Psoas muscle (tissue), 8 donors: Measurements from ENCODE around the gene TCTN3. TPM values are rescaled to one million over a fixed set of nuclear protein-coding genes. Genes with fewer than 3 reads are reported as not detected.

ENCODE experiments used
- ATAC-seq, 4 donors: fragments of 200-7000 bp; cut with Tn5 transposase; one replicate each; pipeline ENCODE4 v1.9.1; 2020; ENCODE audit warnings: moderate library complexity in 3 of 4, mild to moderate bottlenecking in 2 of 4
- DNase-seq, 2 donors: peaks; one replicate each; pipeline ENCODE4 v3.0.0-alpha.2; 2020
- H3K27ac ChIP-seq: fragments of 200-600 bp; one replicate; pipeline ENCODE4 v1.8.0; 2022
- H3K27me3 ChIP-seq, 3 donors: fragments of 200-600 bp in 1 of 3; one replicate each; pipeline versions ENCODE4 v1.6.1 to v1.8.0; 2013 to 2022; ENCODE audit warnings: low read length in 2 of 3, mild to moderate bottlenecking in 2 of 3, moderate library complexity in 1 of 3; ENCODE audit not compliant: insufficient read depth in 3 of 3
- H3K36me3 ChIP-seq, 2 donors: fragments of 200-600 bp in 1 of 2; one replicate each; pipeline versions ENCODE4 v1.6.1 to v1.8.0; 2013 to 2022; ENCODE audit warnings: low read depth in 1 of 2, mild to moderate bottlenecking in 1 of 2, moderate library complexity in 1 of 2; ENCODE audit not compliant: insufficient read depth in 1 of 2
- H3K4me1 ChIP-seq: fragments of 200-600 bp; one replicate; pipeline ENCODE4 v1.8.0; 2022
- H3K4me3 ChIP-seq: fragments of 200-600 bp; one replicate; pipeline ENCODE4 v1.8.0; 2022; ENCODE audit warnings: mild to moderate bottlenecking
- H3K9me3 ChIP-seq: fragments of 200-600 bp; one replicate; pipeline ENCODE4 v1.8.0; 2022
- CTCF ChIP-seq: fragments of 200-600 bp; IDR thresholded peaks from one replicate; pipeline ENCODE4 v1.8.0; 2022; ENCODE audit warnings: antibody characterized with exemption
- WGBS, 3 donors: extraction: QIAGEN DNeasy Blood & Tissue Kit; methylation state at CpG; one replicate each; pipeline versions ENCODE4 v1.1.6 to v1.1.7; 2013; 5-methylcytosine and 5-hydroxymethylcytosine counted together
- intact Hi-C, 2 donors: fragments of 100-400 bp; cut with DNase I; formaldehyde crosslinking; loops; one replicate each; pipeline versions ENCODE4 v1.11.0 to v1.14.2; 2022
- polyA plus RNA-seq, 3 donors: library from polyadenylated mRNA; stranded (reverse); fragments of 200-250 nt; gene quantifications; one replicate each; pipeline ENCODE4 v1.2.3, GENCODE V29; 2013
- total RNA-seq, 4 donors: library from RNA; stranded (reverse); fragmentation: NEBNext Ultra II Directional in 2 of 4; extraction: Animal tissue kit (Norgen Biotek cat#: 25700) in 2 of 4; gene quantifications; one replicate each; pipeline versions ENCODE4 v1.2.1 to v1.2.4, GENCODE V29; 2021 to 2023
- donor health status: healthy with polysubstance abuse.
- donor health status: DM: no; HTN: no; CAD: no; lungs with moderate emphysema.
- donor health status: Bipolar disorder and iron deficiency.
- donor health status: healthy.
- donor health status: DM: yes; HTN: yes; CAD: no.
- donor health status: DM: no; HTN: no; CAD: no.
- donor health status: DM: no; HTN: no; CAD: no.
- donor health status: DM: yes; HTN: yes; CAD: no.

TCTN3 gene
- total and polyA plus RNA-seq, 7 donors = 6.0 to 14.2 (median 9.5) TPM

- intact Hi-C loops = loop anchor here (10.0 kb wide), 2 partner anchors 146 to 436 kb away; partner anchors contain the start of gene ZNF518A (in 1 of the 2)
- no peak for DNase-seq
- H3K4me3 ChIP-seq = no peak overlapping the region
- H3K9me3 ChIP-seq = no peaks in the 10 kb centered on the region
- no peaks in the 10 kb centered on the region for H3K27me3 ChIP-seq
- H3K4me1 ChIP-seq = no peaks in the 10 kb centered on the region
- H3K36me3 ChIP-seq = no peaks in the 10 kb centered on the region
- no peak for ATAC-seq
- 43 to 49% (median 48%) methylated on average over 2 of the region's 2 CpGs for WGBS, 3 donors
- no peak for TF ChIP-seq CTCF
- H3K27ac ChIP-seq = no peak overlapping the region
Measured at GRCh38 chr10:95698415-95698814, 4.7 kb upstream of the TCTN3 start.

GRCh38 chr10:95697429-95697828 is 3.7 kb upstream of the TCTN3 start:
- Histone ChIP-seq H3K4me1 (peaks cover 7% of the 10 kb centered on the region), H3K9me3 (no peaks in the 10 kb centered on the region), H3K36me3 (peaks cover 0 to 1% of the 10 kb centered on the region in 2 donors), H3K27me3 (no peaks in the 10 kb centered on the region), H3K27ac (no peak overlapping the region), H3K4me3 (no peak overlapping the region)
- WGBS, 3 donors = 75 to 81% (median 76%) methylated on average over 3 of the region's 3 CpGs
- ATAC-seq (no peak), DNase-seq (no peak)
- intact Hi-C loops = loop anchor here (10.0 kb wide), 2 partner anchors 147 to 437 kb away; partner anchors contain the start of gene ZNF518A (in 1 of the 2)
- TF ChIP-seq CTCF = no peak

- no peak for ATAC-seq
- WGBS, 3 donors = 91 to 95% (median 91%) methylated on average over 17 to 18 of the region's 18 CpGs
- H3K4me1 ChIP-seq = peaks cover 11% of the 10 kb centered on the region
- intact Hi-C loops = loop anchor here (2.0 to 10.0 kb wide), 3 partner anchors 146 to 440 kb away; partner anchors contain the start of gene ZNF518A (in 1 of the 2)
- no peak overlapping the region for H3K27ac ChIP-seq
- no peaks in the 10 kb centered on the region for H3K9me3 ChIP-seq
- DNase-seq = no peak
- H3K36me3 ChIP-seq = peaks cover 3 to 29% of the 10 kb centered on the region in 2 donors
- H3K27me3 ChIP-seq = no peaks in the 10 kb centered on the region
- H3K4me3 ChIP-seq = no peak overlapping the region
- no peak for TF ChIP-seq CTCF
Measured at GRCh38 chr10:95694665-95695064, 938 bp upstream of the TCTN3 start.

GRCh38 chr10:95693071-95693667 is 558 bp downstream of the TCTN3 start:
- Histone ChIP-seq H3K27ac (peak overlapping the region; percentile 68), H3K9me3 (no peaks in the 10 kb centered on the region), H3K4me1 (peaks cover 11% of the 10 kb centered on the region), H3K4me3 (peak overlapping the region; percentile 77), H3K36me3 (peaks cover 6 to 42% of the 10 kb centered on the region in 2 donors), H3K27me3 (no peaks in the 10 kb centered on the region)
- intact Hi-C loops = loop anchor here (10.0 kb wide), 2 partner anchors 152 to 442 kb away; partner anchors contain the start of gene ZNF518A (in 1 of the 2)
- 5 to 7% (median 6%) methylated on average over 15 of the region's 15 CpGs for WGBS, 3 donors
- DNase-seq (no peak), ATAC-seq (peak in 1 of 4 donors; percentile 9)
- no peak for TF ChIP-seq CTCF
